HG03103 (cell line): ENCODE data around the gene KLHL14.
"Not testable (repeated sequence)": the region's sequence is repeated elsewhere in the genome, so short reads cannot be mapped to it uniquely, and the experiment has no call there.

Experiments
- ATAC-seq: cut with Tn5 transposase; IDR thresholded peaks from one replicate; pipeline ENCODE4 v1.9.1; 2021; ENCODE audit warnings: low read depth; ENCODE audit not compliant: unreplicated experiment

KLHL14 gene, protein sequence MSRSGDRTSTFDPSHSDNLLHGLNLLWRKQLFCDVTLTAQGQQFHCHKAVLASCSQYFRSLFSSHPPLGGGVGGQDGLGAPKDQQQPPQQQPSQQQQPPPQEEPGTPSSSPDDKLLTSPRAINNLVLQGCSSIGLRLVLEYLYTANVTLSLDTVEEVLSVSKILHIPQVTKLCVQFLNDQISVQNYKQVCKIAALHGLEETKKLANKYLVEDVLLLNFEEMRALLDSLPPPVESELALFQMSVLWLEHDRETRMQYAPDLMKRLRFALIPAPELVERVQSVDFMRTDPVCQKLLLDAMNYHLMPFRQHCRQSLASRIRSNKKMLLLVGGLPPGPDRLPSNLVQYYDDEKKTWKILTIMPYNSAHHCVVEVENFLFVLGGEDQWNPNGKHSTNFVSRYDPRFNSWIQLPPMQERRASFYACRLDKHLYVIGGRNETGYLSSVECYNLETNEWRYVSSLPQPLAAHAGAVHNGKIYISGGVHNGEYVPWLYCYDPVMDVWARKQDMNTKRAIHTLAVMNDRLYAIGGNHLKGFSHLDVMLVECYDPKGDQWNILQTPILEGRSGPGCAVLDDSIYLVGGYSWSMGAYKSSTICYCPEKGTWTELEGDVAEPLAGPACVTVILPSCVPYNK

DNA sequence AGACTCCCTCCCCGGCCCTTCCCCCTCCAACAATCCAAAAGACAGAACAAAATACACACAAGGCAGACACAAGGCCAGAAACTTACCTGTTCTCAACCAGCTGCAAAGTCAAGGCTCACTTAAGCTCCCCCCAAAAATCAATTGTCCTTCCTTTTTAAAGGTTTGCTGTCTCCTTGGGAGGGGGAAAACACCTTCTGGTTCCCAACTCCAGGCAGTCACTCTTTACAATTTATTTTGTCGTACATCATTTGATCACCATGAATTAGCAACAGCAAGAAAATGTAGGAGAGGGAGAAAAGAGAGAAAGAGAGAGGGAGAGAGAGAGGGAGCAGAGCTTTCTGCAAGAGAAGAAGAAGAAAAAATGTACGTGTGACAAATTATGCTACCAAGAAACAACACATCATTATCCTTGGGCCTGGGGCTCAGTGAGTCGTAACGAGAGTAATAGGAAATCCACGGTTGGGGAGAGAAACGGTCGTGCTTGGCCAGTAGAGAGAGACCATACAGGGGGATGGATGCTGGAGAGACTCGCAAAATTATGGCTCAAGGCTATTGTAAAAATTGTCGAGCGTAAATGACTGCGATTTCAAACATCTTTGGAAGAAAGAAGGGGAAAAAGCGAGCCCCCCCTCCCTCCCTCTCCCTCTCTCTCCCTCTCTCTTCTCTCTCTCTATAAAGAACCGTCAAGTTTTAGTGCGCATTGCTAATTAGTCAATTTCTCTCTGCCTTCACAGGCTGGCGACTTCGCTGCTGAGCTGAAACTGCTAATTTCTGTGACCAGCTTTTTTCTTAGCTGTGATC is at the start of gene KLHL14:
KLHL14 (minus strand) TSS at position 443 of the 801 bp plus-strand sequence. CDS start 2,432 bp downstream, outside the sequence.
- ATAC-seq, result no peak

DNA sequence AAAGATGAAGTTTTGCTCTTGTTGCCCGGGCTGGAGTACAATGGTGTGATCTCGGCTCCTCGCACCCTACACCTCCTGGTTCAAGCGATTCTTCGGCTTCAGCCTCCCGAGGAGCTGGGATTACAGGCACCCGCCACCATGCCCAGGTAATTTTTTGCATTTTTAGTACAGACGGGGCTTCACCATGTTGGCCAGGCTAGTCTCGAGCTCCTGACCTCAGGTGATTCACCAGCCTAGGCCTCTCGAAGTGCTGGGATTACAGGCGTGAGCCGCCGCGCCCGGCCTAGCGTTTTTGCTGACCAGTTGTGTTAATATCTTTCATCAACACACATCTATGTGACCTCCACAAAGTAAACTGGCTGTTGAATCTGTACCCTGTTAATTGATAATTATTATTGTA is 49.4 kb upstream of the KLHL14 start:
- no peak for ATAC-seq

DNA sequence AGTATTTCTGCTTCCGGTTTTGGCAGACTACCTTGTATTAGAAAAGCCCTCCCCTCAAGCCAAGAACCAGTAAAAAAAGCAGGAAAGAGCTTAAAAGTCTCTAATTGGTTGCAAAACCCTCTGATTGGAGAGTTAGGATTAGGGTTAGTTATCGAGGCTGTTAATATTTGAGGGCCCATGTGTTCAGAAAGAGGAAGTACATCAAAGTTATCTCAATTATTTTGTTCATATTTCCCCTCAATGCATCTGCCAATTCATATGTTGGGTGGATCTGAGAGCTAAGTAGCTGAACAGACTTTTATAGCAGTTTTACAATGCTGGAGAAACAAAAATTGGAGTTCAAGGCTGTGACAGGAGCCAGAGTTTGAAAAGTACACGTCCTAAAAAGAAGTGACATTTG is 43.1 kb upstream of the KLHL14 start:
- ATAC-seq, result no peak

DNA sequence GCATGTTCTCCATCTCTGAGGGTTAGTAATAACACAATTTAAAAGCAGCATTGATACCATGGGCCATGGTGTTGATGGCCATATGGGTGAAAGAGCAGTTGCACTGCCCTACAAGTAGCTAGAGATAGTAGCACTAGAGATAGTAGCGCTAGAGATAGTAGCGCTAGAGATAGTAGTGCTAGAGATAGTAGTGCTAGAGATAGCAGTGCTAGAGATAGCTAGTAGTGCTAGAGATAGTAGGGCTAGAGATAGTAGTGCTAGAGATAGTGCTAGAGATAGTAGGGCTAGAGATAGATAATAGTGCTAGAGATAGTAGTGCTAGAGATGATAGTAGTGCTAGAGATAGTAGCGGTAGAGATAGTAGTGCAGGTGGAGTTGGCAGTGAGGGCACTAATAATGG is 39.5 kb upstream of the KLHL14 start:
- no peak for ATAC-seq

DNA sequence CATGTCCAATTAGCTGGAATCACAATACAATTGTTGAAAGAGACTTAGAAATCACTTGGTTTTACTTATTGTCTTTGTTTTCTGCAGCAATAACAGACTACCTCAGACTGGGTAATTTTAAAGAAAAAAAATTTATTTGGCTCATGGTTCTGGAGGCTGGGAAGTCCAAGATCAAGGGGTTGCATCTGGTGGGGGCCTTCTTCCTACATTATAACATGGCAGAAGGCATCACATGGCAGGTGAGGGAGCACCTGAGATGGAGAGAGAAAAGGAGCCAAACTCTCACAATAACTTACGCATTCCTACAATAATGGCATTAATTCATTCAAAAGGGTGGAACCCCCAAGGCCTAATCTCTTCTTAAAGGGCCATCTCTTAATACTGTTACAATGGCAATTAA is 37.5 kb upstream of the KLHL14 start:
- no peak for ATAC-seq

DNA sequence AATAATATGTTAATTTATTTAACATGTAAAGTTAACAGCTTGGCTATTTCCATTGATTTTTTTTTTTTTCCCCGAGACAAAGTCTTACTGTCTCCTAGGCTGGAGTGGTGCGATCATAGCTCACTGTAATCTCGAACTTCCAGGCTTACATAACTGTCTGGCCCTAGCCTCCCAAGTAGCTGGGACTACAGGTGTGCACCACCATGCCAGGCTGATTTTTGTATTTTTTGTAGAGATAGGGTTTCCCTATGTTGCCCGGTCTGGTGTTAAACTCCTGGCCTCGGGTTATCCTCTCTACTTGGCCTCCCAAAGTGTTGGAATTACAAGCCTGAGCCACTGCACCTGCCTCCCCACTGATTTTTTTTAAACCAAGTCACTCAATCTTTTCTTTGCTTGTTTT is 32.5 kb upstream of the KLHL14 start:
- ATAC-seq, result no peak

DNA sequence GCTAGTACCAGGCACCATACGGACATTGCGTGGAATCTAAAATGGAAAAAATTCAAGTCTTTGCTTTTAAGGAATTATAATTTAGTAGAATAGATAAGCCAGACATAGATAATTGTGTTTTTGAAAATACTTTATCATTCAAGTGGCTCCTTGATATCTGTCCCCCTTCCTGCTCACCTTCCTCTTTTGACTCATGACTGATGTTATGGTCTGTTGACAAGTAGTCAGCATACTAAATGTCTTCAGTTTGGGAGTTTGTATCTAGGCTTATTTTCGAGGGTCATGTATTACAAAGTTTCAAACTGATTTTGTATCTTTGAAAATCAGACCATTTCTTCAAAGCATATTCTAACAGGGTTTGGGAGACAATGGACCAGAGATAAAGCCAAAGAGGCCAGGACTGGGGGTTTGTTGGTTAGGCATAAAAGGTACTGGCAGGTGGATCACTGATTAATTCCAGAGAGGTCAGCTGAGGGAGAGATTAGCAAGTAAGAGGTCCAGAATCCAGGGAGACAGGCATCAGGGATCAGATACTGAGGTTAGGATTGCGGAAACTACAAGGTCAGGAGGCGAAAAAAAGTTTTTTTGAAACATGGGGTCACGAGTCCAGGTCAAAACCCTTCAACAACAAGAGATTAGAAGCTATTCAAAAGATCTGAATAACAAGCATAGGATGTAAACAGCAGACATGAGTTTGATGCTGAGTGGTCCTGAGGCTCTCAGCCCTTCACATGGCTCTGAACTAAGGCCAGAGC is 31.5 kb upstream of the KLHL14 start:
- peak; percentile 29 for ATAC-seq

DNA sequence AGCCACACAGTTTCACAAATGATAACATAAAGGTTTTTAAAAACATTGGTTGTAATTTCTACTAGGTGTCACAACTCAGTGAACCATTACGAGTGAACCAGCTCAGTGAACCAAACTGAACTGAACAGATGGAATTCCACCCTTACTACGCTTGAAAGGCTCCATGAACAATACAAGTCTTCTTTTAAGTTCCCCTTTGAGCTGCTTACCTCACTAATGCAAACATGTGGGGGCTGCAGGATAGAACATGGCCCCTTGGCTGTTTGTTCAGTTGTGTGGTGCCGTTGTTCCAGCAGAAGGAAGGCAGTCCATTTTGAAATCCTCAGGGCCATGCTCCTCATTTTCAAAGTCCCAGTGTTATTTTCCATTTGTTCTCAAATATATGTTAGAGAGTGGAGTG is 30.7 kb upstream of the KLHL14 start:
- ATAC-seq, result peak; percentile 94

DNA sequence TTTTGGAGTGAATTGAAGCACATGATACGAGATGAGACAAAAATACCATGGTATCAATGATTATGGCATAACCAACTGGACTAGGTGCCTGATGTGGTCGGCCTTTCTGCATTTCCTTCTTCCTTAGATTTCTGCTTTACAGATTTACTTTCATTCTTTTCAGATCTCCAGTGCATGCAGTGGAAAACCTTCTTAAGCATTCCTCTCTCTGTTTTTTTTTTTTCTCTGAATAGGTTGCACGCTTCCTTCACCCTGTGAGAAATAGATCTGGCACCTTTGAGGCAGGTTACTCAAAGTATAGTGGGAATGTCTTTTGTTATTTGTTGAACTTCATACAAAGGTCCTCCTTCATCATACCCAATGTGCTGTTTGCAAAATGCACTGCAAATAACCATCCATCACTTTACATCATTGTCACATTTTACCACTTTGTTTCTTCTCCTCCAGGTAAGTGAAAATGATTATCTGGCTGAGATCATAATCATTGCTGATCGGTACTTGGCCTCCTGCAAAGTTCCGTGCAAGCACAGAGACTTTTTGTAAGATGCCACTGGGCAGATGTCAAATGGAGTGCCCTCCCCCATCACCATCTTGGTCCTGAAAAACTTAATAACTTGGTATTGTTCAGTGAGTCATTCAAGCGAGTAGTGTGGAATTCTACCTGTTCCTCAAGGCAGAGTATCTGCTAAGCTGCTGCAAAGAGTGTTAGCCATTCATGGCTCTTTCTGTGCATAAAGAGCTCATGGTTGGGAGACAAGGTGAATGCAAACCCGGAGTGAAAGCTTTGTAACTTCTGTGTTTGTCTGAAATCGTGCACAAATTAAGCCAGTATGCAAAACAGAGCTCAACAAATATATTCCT is 30.0 kb upstream of the KLHL14 start:
- peak; percentile 62 for ATAC-seq

DNA sequence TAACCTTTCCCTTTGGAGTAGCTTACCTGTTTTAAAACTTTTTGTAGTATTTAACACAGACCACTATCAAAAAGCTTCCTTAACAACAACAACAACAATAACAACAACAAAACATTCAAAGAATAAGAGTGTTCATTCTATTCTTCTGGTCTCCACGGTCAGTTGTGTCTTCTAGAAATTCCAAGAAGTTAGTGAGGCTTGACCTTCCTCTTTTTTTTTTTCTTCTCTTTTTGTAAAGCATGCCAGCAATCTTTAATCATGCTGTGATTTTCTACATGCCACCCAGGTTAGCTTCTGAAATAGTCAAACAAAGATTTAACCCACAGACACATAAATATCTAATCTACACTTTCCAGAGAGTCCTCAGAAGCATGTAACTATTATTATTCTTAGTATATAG is 28.4 kb upstream of the KLHL14 start:
- ATAC-seq, result no peak

DNA sequence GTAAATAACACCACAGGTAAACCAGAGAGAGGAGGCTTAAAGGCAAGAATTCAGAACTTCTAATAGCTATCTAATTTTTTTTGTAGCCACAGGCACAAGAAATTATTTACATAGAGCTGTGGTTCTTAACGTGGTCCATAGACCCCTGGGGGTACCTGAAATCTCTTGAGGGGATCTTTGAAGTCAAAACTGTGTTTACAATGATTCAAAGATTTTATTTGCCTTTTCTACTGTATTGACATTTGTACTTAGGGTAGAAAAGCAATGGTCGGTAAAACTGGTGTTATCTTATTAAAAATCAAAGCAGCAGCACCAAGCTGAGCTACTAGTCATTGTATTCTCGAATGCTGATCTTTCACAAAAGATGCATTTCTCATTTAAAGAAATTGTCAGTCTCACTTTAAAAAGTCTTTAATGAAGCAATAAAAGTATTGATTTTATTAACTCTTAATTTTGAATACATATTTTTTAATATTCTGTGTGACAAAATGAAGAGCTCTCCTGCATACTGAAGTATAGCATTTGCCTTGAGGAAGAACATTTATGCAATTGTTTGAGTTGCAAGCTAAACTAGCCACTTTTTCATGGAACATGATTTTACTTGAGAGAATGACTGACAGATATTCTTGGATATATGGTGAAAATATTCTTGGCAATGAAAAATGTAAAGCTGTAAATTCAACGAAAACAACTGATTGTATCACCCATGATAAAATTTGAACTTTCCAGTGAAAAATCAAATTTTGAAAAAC is 25.6 kb upstream of the KLHL14 start:
- ATAC-seq, result no peak

DNA sequence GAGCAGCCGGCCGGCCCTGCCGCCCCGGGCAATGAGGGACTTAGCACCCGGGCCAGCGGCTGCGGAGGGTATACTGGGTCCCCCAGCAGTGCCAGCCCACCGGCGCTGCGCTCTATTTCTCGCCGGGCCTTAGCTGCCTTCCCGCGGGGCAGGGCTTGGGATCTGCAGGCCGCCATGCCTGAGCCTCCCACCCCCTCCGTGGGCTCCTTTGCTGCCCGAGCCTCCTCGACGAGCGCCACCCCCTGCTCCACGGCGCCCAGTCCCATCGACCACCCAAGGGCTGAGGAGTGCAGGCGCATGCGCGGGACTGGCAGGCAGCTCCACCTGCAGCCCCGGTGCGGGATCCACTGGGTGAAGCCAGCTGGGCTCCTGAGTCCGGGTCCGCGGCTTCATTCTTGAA is 21.8 kb upstream of the KLHL14 start:
- not testable (repeated sequence) for ATAC-seq

DNA sequence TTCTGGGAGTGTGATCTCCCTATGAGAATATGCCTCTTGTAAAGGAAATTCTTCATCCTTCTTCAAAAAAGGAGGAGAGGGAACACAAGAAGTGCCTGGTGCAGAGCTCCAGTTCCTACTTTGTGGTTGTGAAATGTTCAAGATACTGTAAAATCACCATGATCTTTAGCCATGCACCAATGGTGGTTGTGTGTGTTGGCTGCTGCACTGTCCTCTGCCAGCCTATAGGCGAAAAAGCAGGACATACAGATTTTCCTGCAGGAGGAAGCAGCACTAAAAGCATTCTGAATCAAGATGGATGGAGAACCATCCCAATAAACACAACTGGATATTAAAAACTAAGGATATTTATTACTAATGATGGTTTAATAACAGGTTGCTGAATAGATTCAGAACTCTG is 6.2 kb upstream of the KLHL14 start:
- no peak for ATAC-seq

DNA sequence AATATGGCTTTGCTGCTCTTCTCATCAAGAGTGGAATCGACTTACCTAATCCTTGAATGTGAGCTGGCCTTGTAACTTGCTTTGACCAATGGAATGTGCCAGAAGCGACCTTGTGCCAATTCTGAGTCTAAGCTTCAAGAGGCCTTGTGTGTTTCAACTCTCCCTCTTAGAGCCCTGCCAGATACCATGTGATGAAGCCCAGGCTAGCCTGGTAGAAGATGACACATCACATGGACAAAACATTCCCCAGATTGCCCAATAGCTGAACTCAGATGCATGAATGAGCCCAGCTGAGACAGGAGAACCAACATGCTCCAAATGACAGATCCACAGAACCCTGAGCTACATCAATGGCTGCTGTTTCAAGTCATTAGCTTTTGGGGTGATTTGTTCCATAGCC is 4.2 kb upstream of the KLHL14 start:
- ATAC-seq, result no peak

DNA sequence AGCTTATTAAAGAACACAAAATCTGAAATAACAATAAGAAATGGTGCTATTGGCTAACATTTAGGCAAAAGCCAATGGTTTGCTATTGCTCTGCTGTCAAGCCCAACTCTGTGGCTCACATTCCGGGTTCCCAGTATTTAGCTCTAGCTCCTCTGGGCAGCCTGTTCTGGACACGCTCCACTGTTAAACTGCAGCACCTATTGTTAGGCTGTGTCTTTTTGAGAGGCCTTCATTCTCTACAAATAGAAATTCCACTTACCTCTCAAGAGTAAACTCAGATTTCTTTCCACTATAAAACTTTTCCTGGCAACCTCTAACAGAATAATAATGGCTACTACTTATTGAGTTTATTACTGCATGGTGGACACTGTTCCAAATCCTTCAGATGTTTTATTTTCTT is 3.7 kb upstream of the KLHL14 start:
- no peak for ATAC-seq

DNA sequence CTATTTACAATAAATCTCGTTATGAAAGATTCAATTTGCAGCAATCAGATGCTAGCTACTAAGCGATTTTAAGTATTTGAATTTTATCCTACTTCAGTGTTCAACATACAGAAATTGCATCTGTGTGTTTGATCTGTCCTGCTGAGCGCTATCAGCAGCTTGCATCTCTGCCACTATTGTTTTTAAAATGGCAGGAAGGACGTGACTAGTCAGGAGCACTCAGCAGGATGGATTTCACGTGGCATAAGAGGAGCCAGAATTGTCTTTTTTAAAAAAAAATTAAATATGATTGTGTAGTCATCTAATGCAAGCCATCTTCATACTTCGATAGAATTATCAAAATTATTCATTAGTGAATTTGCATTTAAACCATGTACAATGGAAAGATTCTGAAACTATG is 2.8 kb upstream of the KLHL14 start:
- ATAC-seq, result no peak

DNA sequence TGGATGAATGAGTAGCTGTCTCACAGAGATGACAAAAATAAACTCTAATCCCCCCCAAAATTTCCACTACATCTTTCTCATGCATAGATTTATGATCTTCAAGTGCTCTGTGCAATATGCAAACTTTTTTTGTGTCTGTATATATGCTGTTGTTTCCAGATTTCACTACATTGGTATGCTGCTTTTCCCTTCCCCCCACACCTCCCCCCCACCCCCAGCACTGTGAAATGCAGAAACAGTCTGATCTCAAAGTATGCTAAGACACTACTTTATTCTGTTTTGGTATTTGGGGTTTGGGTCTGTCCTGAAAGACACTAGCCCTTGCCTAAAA is 524 bp upstream of the KLHL14 start:
- ATAC-seq, result no peak

DNA sequence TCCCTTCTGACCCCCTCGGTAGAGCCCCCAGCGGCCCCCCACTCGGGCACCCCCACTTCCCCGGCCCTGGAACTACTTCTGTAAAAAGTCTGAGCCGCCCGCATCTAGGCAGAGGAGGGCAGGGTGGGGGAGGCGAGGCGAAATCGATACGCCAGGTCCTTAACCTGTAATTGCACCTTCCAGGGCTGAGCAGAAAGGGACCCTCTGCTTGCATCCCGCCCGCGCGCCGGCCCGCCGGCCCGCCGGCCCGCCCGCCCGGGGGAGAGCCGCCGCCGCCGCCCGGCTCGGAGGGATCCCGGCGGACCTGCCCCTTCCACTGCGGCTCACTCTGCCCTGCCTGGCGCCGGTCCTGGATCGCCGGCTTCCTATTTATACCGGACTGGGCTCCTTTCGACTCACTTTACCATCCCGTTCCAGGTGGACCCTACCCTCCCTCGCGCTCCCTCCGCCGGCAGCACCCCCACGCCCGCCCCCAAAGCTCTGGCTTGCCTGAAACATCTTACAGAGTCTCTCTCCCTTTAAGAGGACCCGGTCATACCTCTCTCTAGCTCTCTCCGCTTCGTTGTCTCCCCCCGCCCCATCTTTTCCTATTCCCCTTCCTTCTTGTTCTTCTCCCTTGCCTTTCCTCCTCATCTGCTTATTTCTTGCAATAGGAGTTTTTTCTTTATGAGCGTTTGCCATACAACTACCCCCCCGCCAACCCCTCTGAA is 797 bp downstream of the KLHL14 start:
- ATAC-seq, result no peak
